GM19438 (cell line): ENCODE results near the gene POR.
"Not testable (repeated sequence)": the region's sequence is repeated elsewhere in the genome, so short reads cannot be mapped to it uniquely, and the experiment has no call there.

Experiments
- ATAC-seq: cut with Tn5 transposase; IDR thresholded peaks from one replicate; pipeline ENCODE4 v1.9.1; 2021; ENCODE audit warnings: low read depth; ENCODE audit not compliant: unreplicated experiment

The POR gene

DNA sequence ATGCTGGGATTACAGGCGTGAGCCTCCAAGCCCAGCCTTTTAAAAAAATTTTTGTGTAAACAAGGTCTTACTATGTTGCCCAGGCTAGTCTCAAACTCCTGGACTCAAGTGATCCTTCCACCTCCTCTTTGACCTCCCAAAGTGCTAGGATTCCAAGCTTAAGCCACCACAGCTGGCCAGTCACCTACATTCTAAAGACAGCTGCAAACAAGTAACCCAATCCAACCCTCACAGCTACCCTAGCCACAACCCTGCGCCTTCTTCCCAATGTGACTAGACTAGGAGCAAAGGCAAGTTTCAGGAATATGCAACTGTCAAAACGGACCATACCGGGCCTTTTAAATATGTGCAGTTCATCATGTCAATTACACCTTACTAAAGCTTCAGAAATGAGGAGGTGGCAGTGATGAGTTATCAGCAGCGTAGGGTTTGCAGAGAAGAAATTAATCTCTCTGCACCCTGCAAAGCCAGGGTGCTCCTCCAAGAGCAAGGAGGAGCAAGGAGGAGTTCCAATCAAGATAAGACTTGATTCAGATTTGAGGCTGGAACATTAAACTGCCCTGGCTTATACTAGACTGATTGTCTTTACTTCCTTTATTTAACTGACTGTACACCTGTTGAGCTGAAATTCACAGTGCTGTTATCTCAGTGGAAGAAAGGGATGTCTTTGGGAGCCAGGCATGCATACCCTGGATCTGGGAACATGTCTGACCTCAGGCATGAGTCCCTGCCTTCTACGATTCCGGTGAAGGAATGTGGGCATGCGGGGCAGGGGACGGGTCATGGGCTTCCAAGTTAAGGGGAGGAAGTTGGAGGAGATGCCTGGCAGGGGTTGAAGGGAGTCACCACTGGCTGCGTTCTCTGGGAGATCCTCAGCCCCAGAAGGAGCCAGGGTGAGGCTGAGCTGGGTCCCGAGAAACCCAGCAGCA is 95.0 kb downstream of the POR start:
- ATAC-seq, result no peak

DNA sequence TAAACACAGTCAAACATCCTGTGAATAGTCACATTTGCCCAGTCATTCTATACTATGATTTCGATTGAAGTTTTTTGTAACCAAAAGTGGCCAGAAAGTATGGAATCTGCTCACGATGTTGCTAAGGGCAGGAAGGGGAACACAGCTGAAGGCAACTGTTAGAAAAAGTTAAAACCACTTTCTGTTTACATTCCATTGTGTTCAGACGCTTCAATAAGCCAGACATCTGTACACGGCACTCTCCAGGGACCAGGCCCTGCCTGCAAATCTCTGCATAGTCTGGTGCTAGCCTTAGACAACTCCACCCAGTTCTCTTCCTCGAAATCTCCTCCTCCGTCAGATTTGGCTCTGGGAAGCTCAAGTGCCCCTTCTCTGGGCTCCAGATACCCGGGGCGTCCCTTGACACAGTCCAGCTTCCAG is 96.5 kb downstream of the POR start:
- no peak for ATAC-seq

DNA sequence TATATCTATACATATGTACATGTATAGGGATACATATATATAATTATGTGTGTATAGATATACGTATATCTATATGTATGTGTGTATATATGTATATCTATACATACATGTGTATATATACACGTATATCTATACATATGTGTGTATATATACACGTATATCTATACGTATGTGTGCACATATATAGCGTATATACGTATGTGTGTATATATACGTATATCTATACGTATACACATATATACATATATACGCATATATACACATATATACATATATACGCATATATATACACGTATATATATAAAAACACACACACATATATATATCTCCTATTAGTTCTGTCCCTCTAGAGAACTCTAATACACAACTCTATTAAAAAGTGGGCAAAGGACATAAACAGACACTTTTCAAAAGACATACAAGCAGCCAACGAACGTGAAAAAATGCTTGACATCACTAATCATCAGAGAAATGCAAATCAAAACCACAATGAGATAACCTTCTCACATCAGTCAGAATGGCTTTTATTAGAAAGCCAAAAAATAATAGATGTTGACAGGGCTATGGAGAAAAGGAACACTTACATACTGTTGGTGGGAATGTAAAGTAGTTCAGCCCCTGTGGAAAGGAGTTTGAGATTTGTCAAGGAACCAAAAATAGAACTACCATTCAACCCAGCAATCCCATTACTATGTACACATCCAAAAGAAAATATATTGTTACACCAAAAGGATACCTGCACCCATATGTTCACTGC is 101.4 kb downstream of the POR start:
- no peak for ATAC-seq

DNA sequence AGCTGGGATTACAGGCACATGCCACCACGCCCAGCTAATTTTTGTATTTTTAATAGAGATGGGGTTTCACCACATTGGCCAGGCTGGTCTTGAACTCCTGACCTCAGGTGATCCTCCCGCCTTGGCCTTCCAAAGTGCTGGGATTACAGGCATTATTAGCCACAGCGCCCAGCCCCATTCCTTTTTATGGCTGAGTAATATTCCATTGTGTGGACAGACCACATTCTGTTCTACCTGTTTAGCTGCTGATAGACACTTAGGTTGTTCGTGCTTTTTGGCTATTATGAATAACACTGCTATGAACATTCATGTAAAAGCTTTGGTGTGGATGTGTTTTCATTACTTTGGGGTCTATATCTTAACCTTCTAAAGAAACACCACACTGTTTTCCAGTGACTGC is 103.6 kb downstream of the POR start:
- ATAC-seq, result not testable (repeated sequence)

DNA sequence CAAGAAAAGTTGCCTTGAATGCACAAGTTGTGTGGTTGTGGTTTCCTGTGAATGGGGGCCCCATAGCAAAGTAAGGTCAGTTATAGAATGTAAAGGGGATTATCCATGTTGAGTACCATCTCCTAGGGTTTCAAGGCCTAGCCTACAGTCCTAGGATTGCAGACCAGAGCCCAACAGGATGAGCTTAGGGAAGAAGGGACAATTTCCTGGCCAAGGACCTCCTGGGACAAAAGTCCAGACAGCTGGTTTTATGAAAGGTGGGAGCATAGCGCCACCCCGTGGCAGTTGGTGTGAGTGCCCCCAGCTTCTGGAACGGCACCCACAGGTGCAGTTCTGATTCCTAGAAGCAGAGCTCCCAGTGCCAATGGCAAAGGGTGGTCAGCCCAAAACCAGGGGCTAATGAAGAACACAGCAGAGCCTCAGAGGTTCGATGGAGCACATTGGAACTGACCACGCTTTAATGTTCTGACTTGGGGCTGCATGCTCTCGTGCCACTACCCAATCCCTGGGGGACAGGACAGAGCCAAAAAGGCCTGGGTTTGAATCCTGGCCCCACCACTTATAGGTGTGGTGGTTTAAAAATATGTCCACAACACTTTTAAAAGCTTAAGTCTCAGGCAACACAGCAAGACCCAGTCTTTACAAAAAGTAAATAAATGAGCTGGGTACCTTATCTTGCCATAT is 105.2 kb downstream of the POR start:
- no peak for ATAC-seq

DNA sequence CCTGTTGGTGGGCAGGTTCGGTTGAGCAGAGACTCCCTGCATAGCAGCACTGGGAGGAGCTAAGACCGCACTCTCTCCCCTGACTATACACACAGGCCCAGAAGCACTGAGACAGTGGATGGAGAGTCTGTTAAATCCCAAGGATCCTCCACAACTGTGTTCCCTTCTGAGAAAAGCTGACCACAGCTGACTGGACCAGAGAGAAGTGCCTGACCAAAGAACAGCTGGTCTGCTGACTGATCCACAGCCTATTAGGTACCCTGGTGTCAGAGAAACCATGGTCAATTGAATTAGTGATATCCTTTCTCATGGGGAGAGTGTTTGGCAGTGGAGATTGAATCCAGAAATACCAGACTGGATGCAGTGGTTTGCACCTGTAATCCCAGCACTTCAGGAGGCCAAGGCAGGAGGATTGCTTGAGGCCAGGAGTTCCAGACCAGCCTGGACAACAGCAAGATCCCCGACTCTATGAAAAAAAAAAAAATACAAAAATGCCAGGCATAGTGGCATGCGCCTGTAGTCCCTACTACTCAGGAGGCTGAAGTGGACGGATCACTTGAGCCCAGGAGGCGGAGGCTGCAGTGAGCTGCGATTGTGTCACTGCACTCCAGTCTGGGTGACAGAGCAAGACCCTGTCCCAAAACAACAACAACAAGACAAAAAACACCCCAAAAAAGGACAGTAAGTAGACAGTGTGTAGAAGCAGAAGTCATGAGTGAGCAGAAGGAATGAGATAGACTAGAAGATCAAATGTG is 107.2 kb downstream of the POR start:
- no peak for ATAC-seq

DNA sequence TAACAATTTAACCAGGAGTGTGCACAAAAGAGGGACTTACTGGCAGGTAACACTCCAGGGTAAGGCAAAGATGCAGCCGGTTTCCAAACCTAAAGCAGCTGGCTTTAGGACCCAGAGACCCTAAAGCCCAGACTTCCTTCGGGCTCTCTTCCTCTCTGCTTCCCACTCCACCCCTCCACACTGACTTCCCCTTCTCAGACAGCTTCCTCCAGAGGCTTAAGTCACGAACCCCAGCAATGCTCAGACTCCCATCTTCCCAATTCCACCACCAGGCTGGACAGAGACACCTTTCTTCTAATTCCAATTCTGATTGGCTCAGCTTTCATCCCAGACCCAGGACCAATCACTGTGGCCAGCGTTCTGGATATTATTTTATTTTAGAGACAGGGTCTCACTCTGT is 108.0 kb downstream of the POR start:
- no peak for ATAC-seq

DNA sequence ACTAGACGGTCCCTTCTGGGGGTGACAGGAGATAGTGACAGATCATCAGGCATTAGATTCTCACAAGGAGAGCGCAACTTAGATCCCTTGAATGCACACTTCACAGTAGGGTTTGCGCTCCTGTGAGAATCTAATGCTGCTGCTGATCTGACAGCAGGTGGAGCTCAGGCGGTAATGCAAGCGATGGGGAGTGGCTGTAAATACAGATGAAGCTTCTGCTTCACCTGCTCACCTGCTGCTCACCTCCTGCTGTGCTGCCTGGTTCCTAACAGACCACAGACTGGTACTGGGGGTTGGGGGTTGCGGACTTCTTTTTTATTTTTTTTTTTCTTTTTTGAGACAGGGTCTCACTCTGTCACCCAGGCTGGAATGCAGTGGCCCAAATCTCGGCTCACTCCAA is 114.7 kb downstream of the POR start:
- ATAC-seq, result not testable (repeated sequence)

DNA sequence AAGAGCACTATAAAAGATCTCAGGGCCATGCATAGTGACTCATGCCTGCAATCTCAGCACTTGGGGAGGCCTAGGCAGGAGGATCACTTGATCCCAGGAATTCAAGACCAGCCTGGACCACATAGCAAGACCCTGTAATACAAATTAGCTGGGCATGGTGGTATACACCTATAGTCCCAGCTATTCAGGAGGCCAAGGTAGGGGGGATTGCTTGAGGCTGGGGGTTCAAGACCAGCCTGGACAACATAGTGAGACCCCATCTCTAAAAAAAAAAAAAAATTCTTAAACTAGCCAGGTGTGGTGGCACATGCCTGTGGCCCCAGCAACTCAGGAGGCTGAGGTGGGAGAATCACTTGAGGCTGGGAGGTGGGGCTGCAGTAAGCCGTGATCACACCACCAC is 117.0 kb downstream of the POR start:
- no peak for ATAC-seq
